ENCODE results near the gene NDNF.

Gene NDNF

GRCh38 chr4:121072224-121073003, at the start of gene NDNF:
Gene NDNF, minus strand, starts transcription at chr4:121072535. Its CDS starts 26,698 bp downstream, at chr4:121045837.
- DNase-seq = no peak

GRCh38 chr4:121119715-121120114, 47.4 kb upstream of the NDNF start:
- no peak for DNase-seq

DNA sequence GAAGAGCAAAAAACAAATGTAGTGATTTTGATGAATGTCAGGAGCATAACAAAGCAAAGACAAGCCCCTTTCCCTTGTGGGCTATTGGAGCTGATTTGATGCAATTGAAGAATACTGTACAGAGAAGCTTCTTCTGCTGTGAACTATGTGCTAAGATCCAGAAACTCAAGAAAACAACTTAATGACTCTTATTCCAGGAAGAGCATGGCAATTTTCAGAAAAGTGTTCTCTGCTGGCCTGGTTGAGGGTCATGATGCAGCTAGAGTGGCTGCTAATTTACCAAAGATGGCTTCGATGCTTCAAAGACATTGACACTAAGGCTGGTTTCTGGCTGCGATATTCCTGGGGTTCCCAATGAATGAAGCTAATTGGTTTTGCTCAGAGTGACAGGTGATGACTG, 46.0 kb upstream of the NDNF start:
- no peak for DNase-seq

- no peak for DNase-seq
These were observed 42.4 kb upstream of the NDNF start for GRCh38 chr4:121114756-121115155.

GRCh38 chr4:121112530-121112929, 40.2 kb upstream of the NDNF start:
- no peak for DNase-seq

DNA sequence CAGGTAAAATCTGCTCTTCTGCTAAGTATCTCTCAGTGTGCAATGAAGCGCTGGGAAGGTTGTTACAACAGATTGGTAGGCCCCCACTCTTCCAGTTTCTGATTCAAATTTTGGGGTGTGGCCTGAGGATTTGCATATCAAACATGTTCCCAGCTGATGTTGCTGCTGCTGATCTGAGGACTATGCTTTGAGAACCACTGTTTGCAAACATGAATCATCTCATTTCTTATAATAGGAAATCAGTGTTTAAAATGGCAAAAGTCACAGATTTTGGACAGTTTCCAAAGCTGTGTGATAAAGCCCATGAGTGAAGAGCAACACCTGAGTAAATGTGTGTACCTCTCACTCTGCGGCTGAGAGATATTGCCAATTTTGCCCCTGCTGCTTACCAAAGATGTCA, 36.2 kb upstream of the NDNF start:
- DNase-seq = no peak

GRCh38 chr4:121107507-121107906, 35.2 kb upstream of the NDNF start:
- DNase-seq = no peak

- DNase-seq = no peak
These were observed 27.9 kb upstream of the NDNF start for GRCh38 chr4:121100093-121100775.

DNA sequence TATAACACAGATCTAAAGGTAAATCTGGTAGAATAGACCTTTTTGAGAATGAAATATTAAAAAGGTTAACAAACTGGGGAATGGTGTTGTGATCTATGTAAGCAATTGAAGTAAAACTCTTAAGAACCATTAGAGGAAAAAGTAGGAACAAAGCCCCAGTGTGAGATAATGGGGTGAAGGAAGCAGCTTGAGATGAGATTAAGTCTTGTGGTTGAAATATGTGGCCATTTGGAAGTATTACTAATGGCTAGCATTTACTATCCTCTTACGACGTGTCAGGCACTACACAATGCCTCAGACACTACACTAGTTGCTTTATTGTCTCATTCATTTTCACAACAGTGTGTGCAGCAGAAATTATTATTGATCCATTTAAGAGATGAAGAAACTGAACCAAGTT, 25.9 kb upstream of the NDNF start:
- no peak for DNase-seq

- DNase-seq = no peak
These were observed 24.3 kb upstream of the NDNF start for GRCh38 chr4:121096629-121097028.

DNA sequence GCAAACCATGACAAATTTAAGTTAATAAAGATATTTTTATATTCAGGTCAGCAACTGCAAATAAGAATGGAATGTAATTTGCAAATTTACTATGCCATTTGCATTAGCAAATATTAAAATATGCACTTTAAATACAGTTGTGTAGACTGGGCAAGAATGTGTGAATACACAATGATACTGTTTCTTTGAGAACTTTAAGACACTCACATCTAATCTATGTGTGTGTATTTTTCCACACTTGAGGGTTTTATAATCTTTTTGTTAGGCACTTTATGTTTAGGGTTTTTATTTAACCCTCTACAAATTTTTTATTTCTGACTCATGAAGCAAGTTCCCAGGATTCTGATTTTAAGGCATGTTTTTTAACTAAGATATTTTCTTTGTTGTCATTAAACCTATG, 23.9 kb upstream of the NDNF start:
- DNase-seq = no peak

GRCh38 chr4:121094297-121094966, 22.1 kb upstream of the NDNF start:
- no peak for DNase-seq

DNA sequence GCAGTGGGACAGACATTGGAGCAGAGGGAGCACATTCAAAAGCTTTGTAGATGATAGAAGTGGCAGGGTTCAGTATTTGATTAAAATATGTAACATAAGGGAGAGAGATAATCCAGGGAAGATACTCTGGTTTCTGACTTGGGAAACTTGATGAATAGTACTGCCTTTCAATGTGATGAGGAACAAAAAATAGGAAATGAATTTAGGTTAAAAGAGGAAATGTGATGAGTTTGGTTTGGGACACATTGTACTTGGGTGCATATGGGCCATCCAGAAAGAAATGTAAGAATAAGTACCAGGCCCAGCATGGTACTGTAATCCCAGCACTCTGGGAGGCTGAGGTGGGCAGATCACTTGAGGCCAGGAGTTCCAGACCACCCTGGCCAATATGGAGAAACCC, 20.9 kb upstream of the NDNF start:
- no peak for DNase-seq

GRCh38 chr4:121091941-121092340, 19.6 kb upstream of the NDNF start:
- DNase-seq = no peak

DNA sequence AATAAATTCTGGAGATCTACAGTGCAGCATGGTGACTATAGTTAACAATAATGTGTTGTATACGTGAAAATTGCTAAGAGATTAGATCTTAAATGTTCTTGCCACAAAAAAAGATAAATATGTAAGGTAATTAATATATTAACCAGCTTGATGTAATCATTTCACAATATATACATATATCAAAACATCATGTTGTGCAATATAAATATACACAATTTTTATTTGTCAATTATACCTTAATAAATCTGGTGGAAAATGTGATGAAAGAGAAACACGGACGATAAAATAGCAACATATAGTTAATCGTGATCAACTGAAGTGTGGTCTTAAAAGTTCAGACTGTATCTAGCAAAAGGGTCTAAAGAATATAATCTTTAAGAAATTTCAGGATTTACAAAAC, 16.5 kb upstream of the NDNF start:
- no peak for DNase-seq

DNA sequence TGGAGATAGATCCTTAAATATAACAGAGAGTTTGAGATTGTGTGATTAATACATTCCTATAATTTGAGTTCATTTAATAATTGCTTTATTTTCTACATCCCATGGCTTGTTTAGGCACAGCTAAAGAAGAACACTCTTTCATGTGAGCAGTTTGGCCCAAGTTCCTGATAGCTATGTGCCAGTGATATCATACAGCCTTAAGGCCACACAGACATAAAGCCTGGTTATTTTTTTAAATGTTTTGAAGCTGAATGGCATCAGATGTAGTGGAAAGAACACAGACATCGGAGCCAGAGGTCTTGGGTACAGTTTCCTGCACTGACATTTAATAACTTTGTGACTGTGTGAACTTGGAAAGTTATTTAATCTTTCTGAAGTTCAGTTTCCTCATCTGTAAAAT, 7.0 kb upstream of the NDNF start:
- DNase-seq = no peak

- DNase-seq = no peak
These were observed 5.2 kb upstream of the NDNF start for GRCh38 chr4:121077496-121077895.

DNA sequence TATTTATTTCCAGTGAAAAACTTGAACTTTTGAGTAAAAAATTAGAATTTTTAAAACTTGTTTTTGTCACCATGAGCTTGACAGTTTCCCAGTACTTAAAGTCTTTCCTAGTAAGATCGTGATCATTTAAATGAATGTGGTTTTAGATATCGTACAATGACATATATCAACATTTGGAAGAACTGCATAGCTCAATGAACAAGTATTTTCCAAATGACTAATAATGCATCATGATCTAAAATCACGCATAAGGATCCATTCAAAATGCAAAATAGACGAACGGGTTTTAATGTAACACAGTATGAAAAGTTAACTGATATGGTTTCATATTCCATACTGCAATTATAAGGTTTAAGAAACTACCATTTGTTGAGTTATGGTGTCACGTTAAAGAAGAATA, 4.1 kb upstream of the NDNF start:
- no peak for DNase-seq

GRCh38 chr4:121073672-121074381, 1.5 kb upstream of the NDNF start:
- DNase-seq = no peak

- no peak for DNase-seq
These were observed 685 bp upstream of the NDNF start for GRCh38 chr4:121073004-121073435.

DNA sequence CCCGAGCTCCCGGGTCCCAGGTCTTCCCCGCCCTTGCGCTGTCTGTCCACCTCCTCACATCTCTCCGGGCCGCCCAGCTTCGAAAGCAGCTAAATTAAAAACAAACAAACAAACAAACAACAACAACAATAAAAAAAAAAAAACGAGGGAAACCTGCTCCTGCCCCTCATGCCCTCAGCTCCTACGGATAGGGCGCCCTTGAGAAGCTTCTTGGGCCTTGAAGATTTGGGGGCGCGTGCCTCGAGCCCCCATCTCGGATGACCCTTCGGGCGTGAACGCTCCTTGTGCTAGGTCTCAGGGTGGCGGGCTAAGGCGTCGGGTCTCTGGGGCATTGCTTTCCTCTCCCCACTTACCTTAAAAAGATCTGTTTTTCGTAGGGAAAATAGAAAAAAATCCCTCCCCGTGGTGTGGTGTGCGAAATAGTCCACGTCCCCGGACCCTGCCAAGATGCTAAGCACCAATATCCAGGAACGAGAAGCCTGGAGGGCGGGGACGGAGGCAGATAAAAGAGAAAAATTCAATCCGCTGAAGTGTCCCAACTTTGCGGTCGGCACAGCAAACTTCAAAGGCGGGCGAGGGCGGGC, 603 bp downstream of the NDNF start:
- no peak for DNase-seq

GRCh38 chr4:121070696-121071639, 1.4 kb downstream of the NDNF start:
- no peak for DNase-seq

Data from NCI-H2171 treated with DMSO at 0.1 percent for 48 hours (cell line).